ENCODE data around the gene ZMYM3.

DNA sequence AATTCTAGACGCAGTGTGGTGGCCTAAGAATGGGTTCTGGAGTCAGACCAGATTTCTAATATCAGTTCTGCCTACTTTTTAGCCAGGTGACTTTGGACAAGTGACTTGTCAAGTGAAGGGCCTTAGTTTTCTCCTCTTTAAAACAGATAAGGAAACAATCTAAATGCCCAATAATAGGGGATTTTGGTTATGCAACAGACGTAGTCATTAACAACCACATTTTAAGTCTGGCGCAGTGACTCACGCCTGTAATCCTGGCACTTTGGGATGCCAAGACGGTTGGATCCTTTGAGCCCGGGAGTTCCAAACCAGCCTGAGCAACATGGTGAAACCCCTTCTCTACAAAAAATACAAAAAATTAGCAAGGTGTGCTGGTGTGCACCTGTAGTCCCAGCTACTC lies 2.1 kb upstream of the ZMYM3 start:
- TF ChIP-seq, protein P1, sequence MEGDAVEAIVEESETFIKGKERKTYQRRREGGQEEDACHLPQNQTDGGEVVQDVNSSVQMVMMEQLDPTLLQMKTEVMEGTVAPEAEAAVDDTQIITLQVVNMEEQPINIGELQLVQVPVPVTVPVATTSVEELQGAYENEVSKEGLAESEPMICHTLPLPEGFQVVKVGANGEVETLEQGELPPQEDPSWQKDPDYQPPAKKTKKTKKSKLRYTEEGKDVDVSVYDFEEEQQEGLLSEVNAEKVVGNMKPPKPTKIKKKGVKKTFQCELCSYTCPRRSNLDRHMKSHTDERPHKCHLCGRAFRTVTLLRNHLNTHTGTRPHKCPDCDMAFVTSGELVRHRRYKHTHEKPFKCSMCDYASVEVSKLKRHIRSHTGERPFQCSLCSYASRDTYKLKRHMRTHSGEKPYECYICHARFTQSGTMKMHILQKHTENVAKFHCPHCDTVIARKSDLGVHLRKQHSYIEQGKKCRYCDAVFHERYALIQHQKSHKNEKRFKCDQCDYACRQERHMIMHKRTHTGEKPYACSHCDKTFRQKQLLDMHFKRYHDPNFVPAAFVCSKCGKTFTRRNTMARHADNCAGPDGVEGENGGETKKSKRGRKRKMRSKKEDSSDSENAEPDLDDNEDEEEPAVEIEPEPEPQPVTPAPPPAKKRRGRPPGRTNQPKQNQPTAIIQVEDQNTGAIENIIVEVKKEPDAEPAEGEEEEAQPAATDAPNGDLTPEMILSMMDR (IDR thresholded peaks at IDR 0.05): no peak
- no peak for TF ChIP-seq POLR2A (IDR thresholded peaks at IDR 0.05)

Measured in right lobe of liver (tissue), 4 donors.